ENCODE measurements around the gene FBLN5. TPM values are rescaled to one million over a fixed set of nuclear protein-coding genes. Genes with fewer than 3 reads are reported as not detected.

The FBLN5 gene
- total RNA-seq, 1 experiment from 2014 or later: 3.3 TPM

DNA sequence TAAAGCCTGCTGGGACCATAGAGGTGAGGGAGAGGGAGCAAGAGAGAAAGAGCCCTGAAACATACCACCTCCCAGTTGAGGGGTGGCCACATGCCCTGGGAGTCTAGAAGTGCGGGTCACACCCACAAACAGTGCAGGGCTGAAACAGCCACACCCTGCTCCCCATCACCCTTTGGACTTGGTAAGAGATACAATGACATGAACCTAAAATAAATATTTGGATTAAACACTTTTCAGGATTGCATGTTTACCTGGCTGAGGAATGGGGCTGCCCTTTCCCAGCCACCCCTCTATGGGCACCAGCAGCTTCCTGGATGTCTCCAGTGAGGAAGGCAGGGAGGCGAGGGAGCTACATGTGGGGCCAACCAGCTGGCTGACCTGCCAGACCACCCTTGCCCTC lies 41.1 kb downstream of the FBLN5 start:
- H3K27me3 ChIP-seq (ENCODE audit: insufficient read depth, low read length): no peaks in the 10 kb centered on the region
- POLR2A ChIA-PET: no interaction called here
- H3K9me2 ChIP-seq (ENCODE audit: insufficient read depth): no peaks in the 10 kb centered on the region
- H3K4me1 ChIP-seq (ENCODE audit: control insufficient read depth in 1 of 2, insufficient read depth in 2 of 2, low read length in 2 of 2): peaks cover 0 to 2% of the 10 kb centered on the region in 2 experiments; a peak in 2 of 4 replicates
- H3K4me3 ChIP-seq (replicated peaks in 1 of 2; ENCODE audit: low read depth in 1 of 2, low read length in 2 of 2): no peak overlapping the region
- no peak overlapping the region for H3K27ac ChIP-seq (ENCODE audit: low read depth, low read length)
- no peaks in the 10 kb centered on the region for H3K36me3 ChIP-seq (ENCODE audit: control insufficient read depth in 1 of 2, insufficient read depth in 2 of 2, low read length in 2 of 2)
- no peak overlapping the region for H3K9ac ChIP-seq (ENCODE audit: low read length)
- H3K79me2 ChIP-seq (ENCODE audit: insufficient read depth, low read length): no peaks in the 10 kb centered on the region
- H3K9me3 ChIP-seq (ENCODE audit: control insufficient read depth in 1 of 2, insufficient read depth in 1 of 2, low read depth in 1 of 2, low read length in 2 of 2): no peaks in the 10 kb centered on the region
- RAD21 ChIA-PET (ENCODE audit: low non-redundant PET in 1 of 2, low total read pairs in 2 of 2, uncharacterized antibody in 2 of 2, unreplicated experiment in 2 of 2): no interaction called here
- TF ChIP-seq EZH2 (IDR thresholded peaks at IDR 0.05): no peak
- intact Hi-C loops (cut with micrococcal nuclease): no loop called here
- no peak for DNase-seq (ENCODE audit: low read depth, low spot score)
- no peak overlapping the region for H3K4me2 ChIP-seq (ENCODE audit: low read length)
- no peak for ATAC-seq
- no TSS peak for BruUV-seq (replicated peaks)
- H4K20me1 ChIP-seq (ENCODE audit: insufficient read depth): no peaks in the 10 kb centered on the region
- no peak overlapping the region for H2AFZ ChIP-seq (ENCODE audit: low read depth, low read length, poor library complexity, severe bottlenecking)
- CTCF ChIA-PET: no interaction called here

DNA sequence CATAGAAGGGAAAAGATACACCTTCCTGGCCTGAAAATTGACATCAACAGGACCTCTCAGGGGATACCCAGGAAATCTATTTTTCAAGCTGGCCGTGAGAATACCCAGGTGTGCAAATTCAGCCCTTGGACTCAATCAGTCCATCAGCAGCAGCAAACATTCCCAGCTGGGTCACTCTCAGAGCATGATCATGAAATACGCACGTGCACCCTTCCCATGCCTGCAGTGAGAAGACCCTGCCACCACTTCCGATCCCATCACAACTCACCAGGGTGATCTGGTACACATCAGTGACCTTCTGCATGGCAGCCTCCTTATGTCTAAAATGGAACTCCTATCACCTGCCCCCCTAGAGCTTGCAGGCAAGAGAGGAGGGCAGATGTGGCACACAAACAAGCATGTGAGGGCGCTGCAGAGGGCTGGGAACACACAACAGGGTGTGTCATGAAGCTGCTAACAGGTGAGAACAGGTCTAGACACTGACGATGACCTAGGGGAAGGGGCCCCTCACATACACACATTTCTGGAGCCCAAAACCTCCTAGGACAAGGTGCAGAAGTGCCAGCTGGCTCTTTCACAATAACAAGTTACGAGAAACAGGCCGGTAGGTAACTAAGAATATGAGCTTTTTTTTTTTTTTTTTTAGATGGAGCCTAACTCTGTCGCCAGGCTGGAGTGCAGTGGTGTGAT lies 42.4 kb downstream of the FBLN5 start:
- no TSS peak for BruUV-seq (replicated peaks)

More for the DNA sequence above, 42.4 kb downstream of the FBLN5 start:
- no peaks in the 10 kb centered on the region for H3K9me2 ChIP-seq (ENCODE audit: insufficient read depth)
- no peak overlapping the region for H3K9ac ChIP-seq (ENCODE audit: low read length)
- no peak overlapping the region for H2AFZ ChIP-seq (ENCODE audit: low read depth, low read length, poor library complexity, severe bottlenecking)
- no peaks in the 10 kb centered on the region for H3K36me3 ChIP-seq (ENCODE audit: control insufficient read depth in 1 of 2, insufficient read depth in 2 of 2, low read length in 2 of 2)
- TF ChIP-seq TCF7L2 (IDR thresholded peaks at IDR 0.05; ENCODE audit: borderline replicate concordance, extremely low read depth, insufficient read depth, insufficient read length): no peak
- no peak for TF ChIP-seq SP1 (IDR thresholded peaks at IDR 0.05; ENCODE audit: low read depth)
- TF ChIP-seq, protein P1, sequence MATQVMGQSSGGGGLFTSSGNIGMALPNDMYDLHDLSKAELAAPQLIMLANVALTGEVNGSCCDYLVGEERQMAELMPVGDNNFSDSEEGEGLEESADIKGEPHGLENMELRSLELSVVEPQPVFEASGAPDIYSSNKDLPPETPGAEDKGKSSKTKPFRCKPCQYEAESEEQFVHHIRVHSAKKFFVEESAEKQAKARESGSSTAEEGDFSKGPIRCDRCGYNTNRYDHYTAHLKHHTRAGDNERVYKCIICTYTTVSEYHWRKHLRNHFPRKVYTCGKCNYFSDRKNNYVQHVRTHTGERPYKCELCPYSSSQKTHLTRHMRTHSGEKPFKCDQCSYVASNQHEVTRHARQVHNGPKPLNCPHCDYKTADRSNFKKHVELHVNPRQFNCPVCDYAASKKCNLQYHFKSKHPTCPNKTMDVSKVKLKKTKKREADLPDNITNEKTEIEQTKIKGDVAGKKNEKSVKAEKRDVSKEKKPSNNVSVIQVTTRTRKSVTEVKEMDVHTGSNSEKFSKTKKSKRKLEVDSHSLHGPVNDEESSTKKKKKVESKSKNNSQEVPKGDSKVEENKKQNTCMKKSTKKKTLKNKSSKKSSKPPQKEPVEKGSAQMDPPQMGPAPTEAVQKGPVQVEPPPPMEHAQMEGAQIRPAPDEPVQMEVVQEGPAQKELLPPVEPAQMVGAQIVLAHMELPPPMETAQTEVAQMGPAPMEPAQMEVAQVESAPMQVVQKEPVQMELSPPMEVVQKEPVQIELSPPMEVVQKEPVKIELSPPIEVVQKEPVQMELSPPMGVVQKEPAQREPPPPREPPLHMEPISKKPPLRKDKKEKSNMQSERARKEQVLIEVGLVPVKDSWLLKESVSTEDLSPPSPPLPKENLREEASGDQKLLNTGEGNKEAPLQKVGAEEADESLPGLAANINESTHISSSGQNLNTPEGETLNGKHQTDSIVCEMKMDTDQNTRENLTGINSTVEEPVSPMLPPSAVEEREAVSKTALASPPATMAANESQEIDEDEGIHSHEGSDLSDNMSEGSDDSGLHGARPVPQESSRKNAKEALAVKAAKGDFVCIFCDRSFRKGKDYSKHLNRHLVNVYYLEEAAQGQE (IDR thresholded peaks at IDR 0.05; ENCODE audit: low read depth): no peak
- TF ChIP-seq RAD21 (IDR thresholded peaks at IDR 0.05; ENCODE audit: low read depth): no peak
- no peak for TF ChIP-seq POLR2AphosphoS5 (IDR thresholded peaks at IDR 0.05; ENCODE audit: low read depth, low read length)
- TF ChIP-seq JUND (IDR thresholded peaks at IDR 0.05): no peak
- no peak for TF ChIP-seq ELF1 (IDR thresholded peaks at IDR 0.05; ENCODE audit: borderline replicate concordance, low read depth)
- no peak for TF ChIP-seq EZH2phosphoT487 (IDR thresholded peaks at IDR 0.05; ENCODE audit: borderline replicate concordance)
- no peak for TF ChIP-seq EGR1 (IDR thresholded peaks at IDR 0.05; ENCODE audit: low read depth)
- TF ChIP-seq, protein P2, sequence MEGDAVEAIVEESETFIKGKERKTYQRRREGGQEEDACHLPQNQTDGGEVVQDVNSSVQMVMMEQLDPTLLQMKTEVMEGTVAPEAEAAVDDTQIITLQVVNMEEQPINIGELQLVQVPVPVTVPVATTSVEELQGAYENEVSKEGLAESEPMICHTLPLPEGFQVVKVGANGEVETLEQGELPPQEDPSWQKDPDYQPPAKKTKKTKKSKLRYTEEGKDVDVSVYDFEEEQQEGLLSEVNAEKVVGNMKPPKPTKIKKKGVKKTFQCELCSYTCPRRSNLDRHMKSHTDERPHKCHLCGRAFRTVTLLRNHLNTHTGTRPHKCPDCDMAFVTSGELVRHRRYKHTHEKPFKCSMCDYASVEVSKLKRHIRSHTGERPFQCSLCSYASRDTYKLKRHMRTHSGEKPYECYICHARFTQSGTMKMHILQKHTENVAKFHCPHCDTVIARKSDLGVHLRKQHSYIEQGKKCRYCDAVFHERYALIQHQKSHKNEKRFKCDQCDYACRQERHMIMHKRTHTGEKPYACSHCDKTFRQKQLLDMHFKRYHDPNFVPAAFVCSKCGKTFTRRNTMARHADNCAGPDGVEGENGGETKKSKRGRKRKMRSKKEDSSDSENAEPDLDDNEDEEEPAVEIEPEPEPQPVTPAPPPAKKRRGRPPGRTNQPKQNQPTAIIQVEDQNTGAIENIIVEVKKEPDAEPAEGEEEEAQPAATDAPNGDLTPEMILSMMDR (IDR thresholded peaks at IDR 0.05 in 2 of 3, conservative IDR thresholded peaks at IDR 0.05 in 1 of 3; ENCODE audit: borderline replicate concordance in 1 of 3, insufficient read depth in 1 of 3, low read depth in 2 of 3, low read length in 2 of 3): no peak
- H3K27ac ChIP-seq (ENCODE audit: low read depth, low read length): no peak overlapping the region
- ATAC-seq (no peak), DNase-seq (ENCODE audit: low read depth, low spot score) (no peak)
- ChIA-PET RAD21 (ENCODE audit: low non-redundant PET in 1 of 2, low total read pairs in 2 of 2, uncharacterized antibody in 2 of 2, unreplicated experiment in 2 of 2) (no interaction called here), POLR2A (no interaction called here), CTCF (no interaction called here)
- no peaks in the 10 kb centered on the region for H3K4me1 ChIP-seq (ENCODE audit: control insufficient read depth in 1 of 2, insufficient read depth in 2 of 2, low read length in 2 of 2)
- no peak overlapping the region for H3K4me3 ChIP-seq (replicated peaks in 1 of 2; ENCODE audit: low read depth in 1 of 2, low read length in 2 of 2)
- intact Hi-C loops (cut with micrococcal nuclease): no loop called here
- H3K27me3 ChIP-seq (ENCODE audit: insufficient read depth, low read length): no peaks in the 10 kb centered on the region
- H4K20me1 ChIP-seq (ENCODE audit: insufficient read depth): no peaks in the 10 kb centered on the region
- H3K9me3 ChIP-seq (ENCODE audit: control insufficient read depth in 1 of 2, insufficient read depth in 1 of 2, low read depth in 1 of 2, low read length in 2 of 2): no peaks in the 10 kb centered on the region
- no peaks in the 10 kb centered on the region for H3K79me2 ChIP-seq (ENCODE audit: insufficient read depth, low read length)
- H3K4me2 ChIP-seq (ENCODE audit: low read length): no peak overlapping the region
